Inferior parietal cortex (tissue), 1 donor: ENCODE measurements around the gene ALDH16A1.

ENCODE experiments used
- DNase-seq: peaks from one replicate; pipeline ENCODE4 v3.0.0-alpha.2; 2016; ENCODE audit errors: extremely low spot score

Gene ALDH16A1

DNA sequence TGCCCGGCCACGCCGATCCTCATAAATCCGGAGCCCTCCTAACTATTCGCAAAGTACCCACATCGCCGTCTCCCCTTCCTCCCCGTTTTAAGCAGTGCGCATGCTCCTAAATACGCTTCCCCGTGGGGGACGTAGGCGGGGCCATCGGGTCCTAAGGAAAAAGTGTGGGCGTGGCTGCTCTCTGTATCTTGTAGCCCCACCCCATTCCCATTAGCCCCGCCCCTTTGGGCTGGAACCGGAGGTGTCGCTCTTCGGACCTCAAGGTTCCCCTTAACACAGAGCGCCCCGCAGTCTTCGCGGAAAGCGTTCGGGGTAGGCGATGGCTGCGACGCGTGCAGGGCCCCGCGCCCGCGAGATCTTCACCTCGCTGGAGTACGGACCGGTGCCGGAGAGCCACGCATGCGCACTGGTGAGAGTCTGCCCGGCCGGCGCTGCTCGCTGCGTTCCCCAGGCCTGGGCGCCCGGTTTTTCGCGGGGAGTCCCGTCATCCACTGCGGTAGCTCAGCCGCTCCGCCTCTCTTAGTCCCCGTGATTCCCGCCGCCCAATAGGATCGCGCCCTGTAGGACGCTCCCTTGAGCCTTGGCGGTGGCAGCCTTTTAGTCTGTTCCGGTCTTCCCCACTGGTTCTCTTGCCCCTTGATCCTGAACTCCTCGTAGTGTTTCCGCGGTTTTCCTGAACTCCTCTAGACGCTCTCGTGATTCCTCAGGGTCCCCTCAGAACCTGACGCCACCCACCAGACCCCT, at the start of gene ALDH16A1:
Gene ALDH16A1 (plus strand): TSS at position 213 of the 744 bp plus-strand sequence. CDS start 107 bp downstream, at position 320.
- DNase-seq: peak; percentile 98

GRCh38 chr19:49403404-49404187, 49.4 kb upstream of the ALDH16A1 start:
- DNase-seq: no peak

DNA sequence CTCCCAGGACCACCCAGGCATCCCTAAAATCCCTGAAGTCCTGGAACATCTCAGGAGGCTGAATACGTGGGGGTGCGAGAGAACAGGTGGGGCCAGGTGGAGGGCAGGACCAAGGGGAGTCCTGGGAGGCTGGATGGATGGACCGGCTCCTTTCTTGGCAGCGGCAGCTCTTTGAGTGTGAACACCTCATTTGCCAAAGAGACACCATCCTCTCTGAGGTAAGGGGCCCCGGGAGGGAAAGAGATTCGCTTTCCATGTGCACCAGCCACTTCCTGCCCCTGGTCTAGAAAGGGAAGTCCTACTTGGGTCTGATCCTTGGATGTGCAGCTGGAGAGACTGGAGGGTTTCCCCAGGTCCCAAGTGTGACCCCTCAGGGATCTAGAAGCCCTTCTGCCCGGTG, 45.9 kb upstream of the ALDH16A1 start:
- no peak for DNase-seq

GRCh38 chr19:49407482-49408015, 45.5 kb upstream of the ALDH16A1 start:
- DNase-seq: no peak

DNA sequence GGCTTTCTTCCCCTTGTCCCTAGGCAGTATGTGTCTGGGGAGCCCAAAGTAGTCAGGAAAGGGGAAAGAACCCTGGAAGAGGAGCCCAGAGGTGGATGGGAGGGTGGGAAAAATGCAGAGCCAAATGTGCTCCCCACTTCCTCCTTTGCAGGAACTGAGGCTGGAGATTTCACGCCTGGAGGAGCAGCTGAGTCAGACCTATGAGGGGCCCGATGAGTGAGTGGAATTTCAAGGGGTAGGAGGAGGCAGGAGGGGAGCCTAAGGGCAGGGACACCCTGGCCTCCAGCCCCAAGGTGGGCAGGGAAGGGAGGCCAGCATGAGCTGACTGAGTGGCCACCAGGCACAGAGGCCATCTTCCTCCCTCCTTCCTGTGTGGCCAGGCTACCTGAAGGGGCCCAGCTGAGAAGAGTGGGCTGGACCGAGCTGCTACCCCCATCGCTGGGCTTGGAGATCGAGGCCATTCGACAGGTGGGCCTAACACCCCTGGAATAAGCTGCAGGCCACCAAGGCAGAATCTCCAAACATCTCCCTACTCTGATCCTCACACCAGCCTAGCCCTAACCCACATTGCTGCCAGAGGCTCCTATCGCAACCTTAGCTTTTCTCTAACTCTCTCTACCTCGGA, 44.1 kb upstream of the ALDH16A1 start:
- DNase-seq: no peak

- DNase-seq: no peak
Measured at GRCh38 chr19:49409441-49410029, 43.5 kb upstream of the ALDH16A1 start.

- DNase-seq: no peak
Measured at GRCh38 chr19:49411681-49412326, 41.2 kb upstream of the ALDH16A1 start.

DNA sequence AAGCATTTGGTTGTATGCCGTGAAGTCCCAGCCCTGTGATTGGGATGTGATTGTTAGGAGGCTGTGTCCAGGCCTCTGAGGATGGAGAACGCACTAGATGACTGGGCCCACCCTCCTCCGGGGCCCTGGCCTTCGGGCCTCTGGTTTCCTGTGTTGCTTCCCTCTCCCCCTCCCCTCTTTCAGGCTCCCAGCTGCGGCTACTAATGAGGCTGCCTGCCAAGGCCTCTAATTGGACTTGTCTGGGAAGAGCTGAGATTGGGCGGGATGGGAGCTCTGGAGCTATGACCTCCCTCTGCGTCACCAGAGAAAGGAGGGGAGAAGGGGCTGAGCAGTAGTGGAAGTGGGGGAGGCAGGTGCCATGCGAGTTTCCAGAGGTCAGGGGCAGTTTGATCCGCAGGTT, 39.7 kb upstream of the ALDH16A1 start:
- DNase-seq: no peak

GRCh38 chr19:49414256-49414655, 38.8 kb upstream of the ALDH16A1 start:
- DNase-seq: no peak

- DNase-seq: no peak
Measured at GRCh38 chr19:49415102-49415809, 37.8 kb upstream of the ALDH16A1 start.

DNA sequence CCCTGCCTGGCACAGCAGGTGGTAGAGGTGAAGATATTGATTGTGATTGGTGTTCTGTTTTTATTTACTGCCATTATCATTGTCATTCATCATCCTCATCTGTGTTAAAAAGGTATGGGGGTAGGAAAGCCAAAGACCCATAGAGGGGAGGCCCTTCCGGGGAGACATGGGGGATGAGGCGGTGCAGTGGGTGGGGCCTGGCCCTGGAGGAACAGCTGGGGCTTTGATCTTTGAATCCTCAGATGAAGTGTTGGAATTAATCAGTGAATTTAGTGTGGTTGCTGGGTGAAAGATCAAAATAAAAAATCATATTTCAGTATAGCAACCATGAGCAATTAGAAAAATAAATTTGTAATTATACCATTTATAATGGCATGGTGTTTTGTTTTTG, 37.2 kb upstream of the ALDH16A1 start:
- no peak for DNase-seq

DNA sequence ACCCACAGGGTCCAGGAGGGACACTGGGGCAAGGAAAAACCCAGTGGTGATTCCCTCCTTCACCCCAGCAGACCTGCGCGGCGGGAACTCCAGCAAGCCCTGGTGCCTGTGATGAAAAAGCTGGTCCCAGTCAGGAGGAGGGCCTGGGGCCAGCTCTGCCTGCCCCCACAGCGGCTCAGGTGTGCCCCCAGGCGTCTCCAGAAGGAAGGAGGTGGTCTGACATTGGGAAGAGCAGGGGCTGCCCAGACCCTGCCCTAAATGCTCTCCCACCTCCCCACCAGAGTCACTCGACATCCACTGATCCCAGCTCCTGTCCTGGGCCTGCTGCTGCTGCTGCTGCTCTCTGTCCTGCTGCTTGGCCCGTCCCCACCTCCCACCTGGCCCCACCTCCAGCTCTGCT, 35.9 kb upstream of the ALDH16A1 start:
- DNase-seq: no peak

DNA sequence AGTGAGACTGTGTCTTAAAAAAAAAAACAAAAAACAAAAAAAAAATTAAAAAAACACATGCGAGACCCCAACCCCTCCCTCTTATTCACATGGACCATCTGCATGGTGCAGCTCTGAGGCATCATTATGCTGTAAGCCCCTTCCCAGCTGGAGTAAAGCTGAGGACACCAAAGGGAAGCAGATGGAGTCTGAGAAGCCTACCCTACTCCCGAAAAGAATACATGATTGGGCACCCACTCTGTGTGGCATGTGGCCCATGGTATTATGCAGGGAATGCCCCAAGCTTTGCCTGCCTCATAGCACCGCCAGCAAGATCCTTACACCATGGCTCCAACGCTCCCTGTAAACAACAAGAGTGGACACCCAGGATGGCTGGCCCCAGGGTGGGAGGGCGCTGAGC, 34.5 kb upstream of the ALDH16A1 start:
- no peak for DNase-seq

- DNase-seq: no peak
Measured at GRCh38 chr19:49419173-49419572, 33.9 kb upstream of the ALDH16A1 start.

GRCh38 chr19:49420227-49420626, 32.8 kb upstream of the ALDH16A1 start:
- no peak for DNase-seq

GRCh38 chr19:49421039-49421877, 31.8 kb upstream of the ALDH16A1 start:
- DNase-seq: no peak

- no peak for DNase-seq
Measured at GRCh38 chr19:49421878-49422202, 31.2 kb upstream of the ALDH16A1 start.

- no peak for DNase-seq
Measured at GRCh38 chr19:49422407-49423070, 30.5 kb upstream of the ALDH16A1 start.
